ENCODE measurements around the gene EPN3. TPM values are rescaled to one million over a fixed set of nuclear protein-coding genes. Genes with fewer than 3 reads are reported as not detected.

Gene EPN3
- total RNA-seq, 1 experiment from 2014 or later: 53.2 TPM

DNA sequence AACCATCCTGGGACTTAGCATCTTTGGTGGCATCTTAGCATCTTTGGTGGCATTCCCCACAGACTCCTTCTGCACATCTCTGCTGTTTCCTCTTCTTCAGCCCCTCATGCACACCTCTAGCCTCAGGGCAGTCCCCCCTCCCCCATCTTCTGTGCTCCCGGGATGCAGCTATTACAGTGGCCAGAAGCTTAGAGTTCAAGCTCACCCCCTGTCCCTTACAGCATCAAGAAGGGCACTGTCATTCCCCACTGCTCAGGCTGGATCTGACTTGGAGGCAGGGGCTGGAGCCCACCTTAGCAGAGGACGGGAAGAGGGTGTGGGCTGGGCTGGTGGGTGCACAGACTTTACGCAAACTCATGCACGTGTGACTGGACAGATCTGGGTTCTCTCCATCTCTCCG, 650 bp downstream of the EPN3 start:
- no peaks in the 10 kb centered on the region for H3K27me3 ChIP-seq (replicated peaks; ENCODE audit: control insufficient read depth, insufficient read depth, low read length)
- H3K4me1 Mint-ChIP-seq (ENCODE audit: low read depth, unreplicated experiment): peaks cover 38% of the 10 kb centered on the region
- intact Hi-C loops (cut with micrococcal nuclease; ENCODE audit: unreplicated experiment): loop anchor here (2.0 kb wide), 1 partner anchor 50 kb away; no protein-coding TSS in a partner anchor
- no peaks in the 10 kb centered on the region for H3K27me3 Mint-ChIP-seq (ENCODE audit: insufficient read depth, unreplicated experiment)
- no peaks in the 10 kb centered on the region for H3K9me3 ChIP-seq
- POLR2A ChIA-PET: interaction anchor here (0.6 to 2.2 kb wide), 3 partner anchors 9 to 151 kb away, joined by 3 to 20 read pairs (median 5); no protein-coding TSS in a partner anchor
- H3K36me3 Mint-ChIP-seq (ENCODE audit: insufficient read depth, unreplicated experiment): peaks cover 36% of the 10 kb centered on the region
- no TSS peak for BruUV-seq (replicated peaks)
- peak overlapping the region; percentile 87 for H3K4me3 Mint-ChIP-seq (ENCODE audit: unreplicated experiment)
- TF ChIP-seq, protein P1, sequence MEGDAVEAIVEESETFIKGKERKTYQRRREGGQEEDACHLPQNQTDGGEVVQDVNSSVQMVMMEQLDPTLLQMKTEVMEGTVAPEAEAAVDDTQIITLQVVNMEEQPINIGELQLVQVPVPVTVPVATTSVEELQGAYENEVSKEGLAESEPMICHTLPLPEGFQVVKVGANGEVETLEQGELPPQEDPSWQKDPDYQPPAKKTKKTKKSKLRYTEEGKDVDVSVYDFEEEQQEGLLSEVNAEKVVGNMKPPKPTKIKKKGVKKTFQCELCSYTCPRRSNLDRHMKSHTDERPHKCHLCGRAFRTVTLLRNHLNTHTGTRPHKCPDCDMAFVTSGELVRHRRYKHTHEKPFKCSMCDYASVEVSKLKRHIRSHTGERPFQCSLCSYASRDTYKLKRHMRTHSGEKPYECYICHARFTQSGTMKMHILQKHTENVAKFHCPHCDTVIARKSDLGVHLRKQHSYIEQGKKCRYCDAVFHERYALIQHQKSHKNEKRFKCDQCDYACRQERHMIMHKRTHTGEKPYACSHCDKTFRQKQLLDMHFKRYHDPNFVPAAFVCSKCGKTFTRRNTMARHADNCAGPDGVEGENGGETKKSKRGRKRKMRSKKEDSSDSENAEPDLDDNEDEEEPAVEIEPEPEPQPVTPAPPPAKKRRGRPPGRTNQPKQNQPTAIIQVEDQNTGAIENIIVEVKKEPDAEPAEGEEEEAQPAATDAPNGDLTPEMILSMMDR (IDR thresholded peaks at IDR 0.05; ENCODE audit: insufficient read depth in 1 of 2, low read depth in 1 of 2, low read length in 1 of 2, severe bottlenecking in 1 of 2, unreplicated experiment in 1 of 2): no peak
- H3K4me3 ChIP-seq (ENCODE audit: low read depth, low read length): peak overlapping the region; percentile 82
- no peaks in the 10 kb centered on the region for H3K36me3 ChIP-seq (ENCODE audit: control insufficient read depth, insufficient read depth, low read length)
- no peaks in the 10 kb centered on the region for H3K9me3 Mint-ChIP-seq (ENCODE audit: unreplicated experiment)
- H3K4me1 ChIP-seq: peaks cover 37% of the 10 kb centered on the region
- CTCF ChIA-PET: interaction anchor here (0.5 to 4.0 kb wide), 11 partner anchors 9 to 160 kb away, joined by 3 to 27 read pairs (median 4); no protein-coding TSS in a partner anchor
- peak overlapping the region; percentile 80 for H3K27ac Mint-ChIP-seq (ENCODE audit: unreplicated experiment)
- no peak for DNase-seq

DNA sequence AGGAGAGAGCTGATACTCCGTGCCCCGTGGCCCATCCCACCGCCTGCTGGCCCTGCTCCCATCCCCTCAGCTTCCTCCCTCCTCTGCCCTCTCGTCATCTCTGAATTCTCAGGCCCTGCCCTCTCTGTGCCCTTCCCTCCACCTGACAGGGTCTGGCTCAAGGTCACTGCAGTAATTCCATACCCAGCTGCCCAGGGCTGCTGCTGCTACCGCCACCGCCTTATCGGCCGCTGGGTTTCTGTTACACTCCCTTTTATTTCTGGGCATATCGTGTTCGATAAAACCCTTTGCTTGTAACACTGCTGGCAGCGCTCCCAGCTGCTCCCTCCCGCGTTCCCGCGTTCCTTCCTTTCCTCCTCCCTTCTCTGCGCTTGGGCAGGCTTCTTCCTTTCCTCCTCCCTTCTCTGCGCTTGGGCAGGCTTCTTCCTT, 1.2 kb downstream of the EPN3 start:
- H3K27ac Mint-ChIP-seq (ENCODE audit: unreplicated experiment): peak overlapping the region; percentile 16
- H3K4me1 ChIP-seq: peaks cover 43% of the 10 kb centered on the region
- intact Hi-C loops (cut with micrococcal nuclease; ENCODE audit: unreplicated experiment): loop anchor here (2.0 kb wide), 1 partner anchor 51 kb away; no protein-coding TSS in a partner anchor
- H3K4me3 Mint-ChIP-seq (ENCODE audit: unreplicated experiment): peak overlapping the region; percentile 87
- ChIA-PET CTCF (interaction anchor here (0.7 to 4.0 kb wide), 5 partner anchors 8 to 54 kb away, joined by 3 to 27 read pairs (median 5); no protein-coding TSS in a partner anchor), POLR2A (interaction anchor here (2.2 kb wide), 1 partner anchor 9 kb away, joined by 20 read pairs; no protein-coding TSS in a partner anchor)
- peaks cover 44% of the 10 kb centered on the region for H3K4me1 Mint-ChIP-seq (ENCODE audit: low read depth, unreplicated experiment)
- DNase-seq: no peak
- H3K27me3 Mint-ChIP-seq (ENCODE audit: insufficient read depth, unreplicated experiment): no peaks in the 10 kb centered on the region
- BruUV-seq (replicated peaks): no TSS peak
- peaks cover 41% of the 10 kb centered on the region for H3K36me3 Mint-ChIP-seq (ENCODE audit: insufficient read depth, unreplicated experiment)
- no peaks in the 10 kb centered on the region for H3K9me3 ChIP-seq
- TF ChIP-seq, protein P1 (IDR thresholded peaks at IDR 0.05; ENCODE audit: insufficient read depth in 1 of 2, low read depth in 1 of 2, low read length in 1 of 2, severe bottlenecking in 1 of 2, unreplicated experiment in 1 of 2): no peak
- no peaks in the 10 kb centered on the region for H3K27me3 ChIP-seq (replicated peaks; ENCODE audit: control insufficient read depth, insufficient read depth, low read length)
- peak overlapping the region; percentile 82 for H3K4me3 ChIP-seq (ENCODE audit: low read depth, low read length)
- no peaks in the 10 kb centered on the region for H3K36me3 ChIP-seq (ENCODE audit: control insufficient read depth, insufficient read depth, low read length)
- H3K9me3 Mint-ChIP-seq (ENCODE audit: unreplicated experiment): no peaks in the 10 kb centered on the region

DNA sequence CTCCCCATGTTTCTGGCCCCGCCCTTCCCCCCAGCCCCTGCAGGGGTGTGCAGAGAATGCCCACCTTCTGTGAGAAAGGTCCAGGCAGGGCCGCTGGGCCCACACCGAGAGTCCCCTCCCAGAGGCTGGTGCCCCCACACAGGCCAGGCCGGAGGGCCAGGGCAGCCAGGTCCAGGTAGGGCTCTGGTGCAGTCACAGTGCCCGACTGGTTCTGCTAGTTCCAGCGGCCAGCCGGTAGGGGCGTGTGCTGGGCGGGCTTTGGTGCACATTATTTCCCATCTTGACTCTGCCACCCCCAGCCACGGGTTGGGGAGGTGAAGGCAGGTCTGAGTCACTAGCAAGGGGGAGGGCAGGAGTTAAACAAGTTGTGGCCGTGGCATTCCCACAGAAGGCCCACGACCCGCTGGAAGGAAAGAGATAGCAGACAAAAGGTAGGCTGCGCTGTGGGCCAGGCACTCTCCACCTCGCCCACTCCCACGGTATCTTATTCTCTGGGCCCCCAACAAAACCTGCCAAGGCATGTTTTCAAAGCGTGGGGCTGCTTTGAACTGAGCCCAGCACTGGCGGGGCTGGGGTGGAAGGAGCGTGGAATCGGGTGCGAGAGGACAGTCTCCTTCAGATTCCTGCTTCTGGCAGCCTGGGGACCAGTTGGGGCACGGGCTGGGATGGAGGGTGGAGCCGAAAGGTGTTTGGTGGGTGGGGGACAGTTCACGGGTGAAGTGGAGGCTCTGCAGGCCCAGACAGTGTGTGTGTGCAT, 1.9 kb downstream of the EPN3 start:
- intact Hi-C loops (cut with micrococcal nuclease; ENCODE audit: unreplicated experiment): no loop called here
- DNase-seq: peak; percentile 68 to 72
- TF ChIP-seq, protein P1 (IDR thresholded peaks at IDR 0.05; ENCODE audit: insufficient read depth in 1 of 2, low read depth in 1 of 2, low read length in 1 of 2, severe bottlenecking in 1 of 2, unreplicated experiment in 1 of 2): peak; percentile 37 to 72
- H3K4me3 ChIP-seq (ENCODE audit: low read depth, low read length): no peak overlapping the region
- Mint-ChIP-seq H3K4me3 (ENCODE audit: unreplicated experiment) (peak overlapping the region; percentile 87), H3K9me3 (ENCODE audit: unreplicated experiment) (no peaks in the 10 kb centered on the region), H3K36me3 (ENCODE audit: insufficient read depth, unreplicated experiment) (peaks cover 41% of the 10 kb centered on the region), H3K27me3 (ENCODE audit: insufficient read depth, unreplicated experiment) (no peaks in the 10 kb centered on the region), H3K4me1 (ENCODE audit: low read depth, unreplicated experiment) (peaks cover 46% of the 10 kb centered on the region), H3K27ac (ENCODE audit: unreplicated experiment) (peak overlapping the region; percentile 16)
- POLR2A ChIA-PET: no interaction called here
- CTCF ChIA-PET: interaction anchor here (1.8 to 4.0 kb wide), 2 partner anchors 8 to 55 kb away, joined by 7 to 27 read pairs; no protein-coding TSS in a partner anchor
- no peaks in the 10 kb centered on the region for H3K27me3 ChIP-seq (replicated peaks; ENCODE audit: control insufficient read depth, insufficient read depth, low read length)
- no peaks in the 10 kb centered on the region for H3K9me3 ChIP-seq
- H3K36me3 ChIP-seq (ENCODE audit: control insufficient read depth, insufficient read depth, low read length): no peaks in the 10 kb centered on the region
- peaks cover 47% of the 10 kb centered on the region for H3K4me1 ChIP-seq
- no TSS peak for BruUV-seq (replicated peaks)

All from Caco-2 (cell line).